ENCODE data around the gene NGFR.
"Not testable (repeated sequence)": the region's sequence is repeated elsewhere in the genome, so short reads cannot be mapped to it uniquely, and the experiment has no call there.

NGFR gene

DNA sequence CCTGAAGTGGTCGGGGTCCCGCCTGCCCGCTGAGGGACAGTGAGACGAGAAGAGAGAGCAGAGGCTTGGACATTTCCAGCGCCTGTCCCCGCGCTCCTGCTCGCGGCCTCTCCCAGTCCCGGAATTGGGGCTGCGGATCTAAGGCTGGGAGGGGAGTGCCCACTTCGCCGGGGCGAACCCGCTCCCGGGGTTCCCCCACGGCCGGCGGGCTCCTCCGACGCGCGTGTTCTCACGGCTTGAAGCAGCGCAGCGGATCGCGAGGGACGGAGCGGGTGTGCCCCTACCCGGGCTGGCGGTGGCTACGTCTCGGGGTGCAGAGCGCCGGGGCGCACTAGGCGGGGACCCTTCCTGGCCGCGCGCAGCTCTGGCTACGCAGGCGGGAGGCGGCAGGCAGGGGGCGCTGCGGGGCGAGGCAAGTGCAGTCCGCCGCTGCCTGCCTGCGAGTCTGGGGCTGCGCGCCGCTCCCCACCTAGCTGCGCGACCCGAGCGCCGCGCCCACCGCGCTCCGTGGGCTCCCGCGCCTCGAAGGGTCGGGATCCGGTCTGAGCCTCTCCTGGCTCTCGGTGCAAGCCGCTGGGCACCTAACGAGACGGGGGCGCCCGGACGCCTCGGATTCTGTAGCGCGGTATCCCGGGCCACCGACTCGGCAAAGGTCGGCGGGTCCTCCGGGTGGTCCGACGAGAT, 1.2 kb downstream of the NGFR start:
- H3K4me1 ChIP-seq (ENCODE audit: control insufficient read depth, insufficient read depth, low read length), result no peaks in the 10 kb centered on the region
- H3K27me3 ChIP-seq (ENCODE audit: control insufficient read depth, insufficient read depth, low read length), result peaks cover 15% of the 10 kb centered on the region
- H3K27ac ChIP-seq (ENCODE audit: low read length), result no peak overlapping the region
- H3K36me3 ChIP-seq (ENCODE audit: control insufficient read depth, insufficient read depth, low read length), result no peaks in the 10 kb centered on the region
- no peaks in the 10 kb centered on the region for H3K9me3 ChIP-seq (ENCODE audit: control insufficient read depth, insufficient read depth, low read length)
- DNase-seq (ENCODE audit: low read depth, low spot score), result no peak
- H3K4me3 ChIP-seq (ENCODE audit: low read length), result peak overlapping the region; percentile 76; the same call in 1 of the 2 replicates
- no CpG with 5 or more reads among the region's 85 CpGs for WGBS (ENCODE audit: insufficient coverage, insufficient read length)

DNA sequence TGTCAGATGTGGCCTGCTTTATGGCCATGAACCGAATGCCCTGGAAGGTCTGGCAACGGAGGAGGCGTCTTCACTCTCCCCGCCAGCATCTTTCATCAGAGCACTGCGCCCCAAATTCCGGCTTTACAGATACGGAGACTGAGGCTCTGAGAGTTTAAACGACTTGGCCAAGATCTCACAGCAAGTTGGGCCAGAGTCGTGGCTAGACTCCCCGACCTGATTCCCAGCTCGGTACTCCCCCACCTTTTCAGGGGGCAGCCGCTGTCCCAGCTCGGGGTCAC, 1.7 kb downstream of the NGFR start:
- Histone ChIP-seq H3K9me3 (ENCODE audit: control insufficient read depth, insufficient read depth, low read length) (no peaks in the 10 kb centered on the region), H3K36me3 (ENCODE audit: control insufficient read depth, insufficient read depth, low read length) (no peaks in the 10 kb centered on the region), H3K4me3 (ENCODE audit: low read length) (peak overlapping the region; percentile 76; the same call in 1 of the 2 replicates), H3K27me3 (ENCODE audit: control insufficient read depth, insufficient read depth, low read length) (peaks cover 15% of the 10 kb centered on the region), H3K4me1 (ENCODE audit: control insufficient read depth, insufficient read depth, low read length) (no peaks in the 10 kb centered on the region), H3K27ac (ENCODE audit: low read length) (no peak overlapping the region)
- no CpG with 5 or more reads among the region's 13 CpGs for WGBS (ENCODE audit: insufficient coverage, insufficient read length)
- DNase-seq (ENCODE audit: low read depth, low spot score), result no peak

GRCh38 chr17:49497148-49498028, 2.3 kb downstream of the NGFR start:
- Histone ChIP-seq H3K4me3 (ENCODE audit: low read length) (peak overlapping the region; percentile 76; the same call in 1 of the 2 replicates), H3K27me3 (ENCODE audit: control insufficient read depth, insufficient read depth, low read length) (peaks cover 15% of the 10 kb centered on the region), H3K9me3 (ENCODE audit: control insufficient read depth, insufficient read depth, low read length) (no peaks in the 10 kb centered on the region), H3K27ac (ENCODE audit: low read length) (no peak overlapping the region), H3K4me1 (ENCODE audit: control insufficient read depth, insufficient read depth, low read length) (no peaks in the 10 kb centered on the region), H3K36me3 (ENCODE audit: control insufficient read depth, insufficient read depth, low read length) (no peaks in the 10 kb centered on the region)
- WGBS (ENCODE audit: insufficient coverage, insufficient read length), result no CpG with 5 or more reads among the region's 75 CpGs
- DNase-seq (ENCODE audit: low read depth, low spot score), result no peak

DNA sequence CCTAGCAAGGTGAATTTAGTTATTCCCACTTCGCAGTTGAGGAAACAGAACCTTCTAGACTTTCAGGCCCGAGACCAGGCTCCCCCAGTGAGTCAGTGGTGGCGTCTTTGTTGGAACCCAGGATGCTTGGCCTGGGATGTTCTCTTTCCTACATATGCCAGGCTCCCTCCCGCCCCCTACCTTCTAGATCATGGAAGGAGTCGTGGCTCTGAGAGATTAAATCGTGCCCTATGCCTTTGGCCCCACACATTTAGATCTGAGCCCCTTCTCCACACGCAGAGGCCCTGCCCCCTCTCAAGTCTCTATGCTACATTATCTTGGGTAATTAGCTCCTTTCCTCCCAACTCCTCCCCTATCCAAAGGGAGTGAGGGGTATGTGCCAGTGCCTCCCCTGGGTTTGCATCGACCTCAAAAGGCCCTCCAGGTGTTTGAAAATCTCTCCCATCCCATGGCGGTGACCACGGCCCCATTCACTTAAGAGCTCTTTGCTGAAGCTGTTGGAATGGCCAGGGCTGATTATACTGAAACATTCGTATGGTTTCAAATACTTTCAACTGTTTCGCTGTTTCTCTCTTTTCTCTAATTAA, 3.0 kb downstream of the NGFR start:
- Histone ChIP-seq H3K9me3 (ENCODE audit: control insufficient read depth, insufficient read depth, low read length) (no peaks in the 10 kb centered on the region), H3K27ac (ENCODE audit: low read length) (no peak overlapping the region), H3K27me3 (ENCODE audit: control insufficient read depth, insufficient read depth, low read length) (peaks cover 15% of the 10 kb centered on the region), H3K36me3 (ENCODE audit: control insufficient read depth, insufficient read depth, low read length) (no peaks in the 10 kb centered on the region), H3K4me3 (ENCODE audit: low read length) (no peak overlapping the region), H3K4me1 (ENCODE audit: control insufficient read depth, insufficient read depth, low read length) (no peaks in the 10 kb centered on the region)
- WGBS (ENCODE audit: insufficient coverage, insufficient read length), result no CpG with 5 or more reads among the region's 12 CpGs
- no peak for DNase-seq (ENCODE audit: low read depth, low spot score)

- no peak for DNase-seq (ENCODE audit: low read depth, low spot score)
- H3K4me3 ChIP-seq (ENCODE audit: low read length), result no peak overlapping the region
- WGBS (ENCODE audit: insufficient coverage, insufficient read length), result no CpG with 5 or more reads among the region's 3 CpGs
- H3K9me3 ChIP-seq (ENCODE audit: control insufficient read depth, insufficient read depth, low read length), result no peaks in the 10 kb centered on the region
- H3K4me1 ChIP-seq (ENCODE audit: control insufficient read depth, insufficient read depth, low read length), result 0 out of 2 replicates have a peak, but pooled peaks cover 2% of the 10 kb centered on the region
- no peak overlapping the region for H3K27ac ChIP-seq (ENCODE audit: low read length)
- no peaks in the 10 kb centered on the region for H3K36me3 ChIP-seq (ENCODE audit: control insufficient read depth, insufficient read depth, low read length)
- peaks cover 8% of the 10 kb centered on the region for H3K27me3 ChIP-seq (ENCODE audit: control insufficient read depth, insufficient read depth, low read length)
Observed at GRCh38 chr17:49501496-49501895, 6.4 kb downstream of the NGFR start.

GRCh38 chr17:49502254-49502653, 7.2 kb downstream of the NGFR start:
- no peaks in the 10 kb centered on the region for H3K9me3 ChIP-seq (ENCODE audit: control insufficient read depth, insufficient read depth, low read length)
- no peak overlapping the region for H3K4me3 ChIP-seq (ENCODE audit: low read length)
- 0 out of 2 replicates have a peak, but pooled peaks cover 2% of the 10 kb centered on the region for H3K4me1 ChIP-seq (ENCODE audit: control insufficient read depth, insufficient read depth, low read length)
- no peaks in the 10 kb centered on the region for H3K36me3 ChIP-seq (ENCODE audit: control insufficient read depth, insufficient read depth, low read length)
- H3K27me3 ChIP-seq (ENCODE audit: control insufficient read depth, insufficient read depth, low read length), result peaks cover 2% of the 10 kb centered on the region; the same call in 1 of the 2 replicates
- H3K27ac ChIP-seq (ENCODE audit: low read length), result no peak overlapping the region
- no peak for DNase-seq (ENCODE audit: low read depth, low spot score)
- no CpG with 5 or more reads among the region's 4 CpGs for WGBS (ENCODE audit: insufficient coverage, insufficient read length)

GRCh38 chr17:49502680-49503079, 7.6 kb downstream of the NGFR start:
- H3K9me3 ChIP-seq (ENCODE audit: control insufficient read depth, insufficient read depth, low read length); H3K36me3 ChIP-seq (ENCODE audit: control insufficient read depth, insufficient read depth, low read length); DNase-seq (ENCODE audit: low read depth, low spot score); H3K4me1 ChIP-seq (ENCODE audit: control insufficient read depth, insufficient read depth, low read length); H3K27me3 ChIP-seq (ENCODE audit: control insufficient read depth, insufficient read depth, low read length); H3K27ac ChIP-seq (ENCODE audit: low read length); H3K4me3 ChIP-seq (ENCODE audit: low read length): not testable (repeated sequence)
- WGBS (ENCODE audit: insufficient coverage, insufficient read length), result no CpG with 5 or more reads among the region's 5 CpGs

DNA sequence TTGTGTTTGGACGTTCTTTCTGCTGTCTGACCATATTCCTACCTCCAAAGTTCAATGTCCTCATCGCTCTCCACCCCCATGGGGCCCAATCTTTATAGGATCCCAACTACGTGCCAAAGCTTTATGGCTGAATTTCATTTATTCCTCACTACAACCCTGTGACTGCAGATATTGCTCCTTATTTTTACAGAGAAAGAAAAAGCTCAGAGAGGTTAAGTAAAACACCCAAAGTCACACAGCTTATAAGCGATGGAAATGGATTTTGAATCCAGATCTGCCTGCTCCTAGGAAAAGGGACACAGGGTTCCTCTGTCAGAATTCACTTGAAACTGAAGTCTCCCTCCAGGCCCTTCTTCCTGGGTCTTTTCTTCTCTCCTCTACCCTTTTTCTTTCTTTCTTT, 9.3 kb downstream of the NGFR start:
- H3K4me1 ChIP-seq (ENCODE audit: control insufficient read depth, insufficient read depth, low read length), result peaks cover 10% of the 10 kb centered on the region; the same call in 1 of the 2 replicates

DNA sequence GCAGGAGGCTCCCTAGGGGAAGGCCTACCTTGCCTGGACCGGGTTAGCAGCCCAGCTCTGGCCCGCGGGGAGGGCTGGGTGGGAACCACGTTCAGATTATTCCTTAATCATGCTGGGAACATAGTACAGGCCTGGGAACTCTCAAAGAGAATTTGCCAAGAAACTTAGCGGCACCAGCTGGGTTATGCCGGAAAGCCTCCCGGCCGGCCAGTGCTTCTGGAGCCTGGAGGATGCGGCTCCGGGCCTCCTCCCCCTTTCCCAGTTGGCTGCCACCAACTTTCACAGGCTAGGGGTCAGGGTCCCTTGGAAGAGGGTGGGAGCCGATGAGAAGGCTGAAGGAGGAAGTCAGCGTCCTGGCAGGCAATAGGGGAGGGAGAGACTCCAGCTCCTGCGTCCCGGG, 10.8 kb downstream of the NGFR start:
- Histone ChIP-seq H3K4me1 (ENCODE audit: control insufficient read depth, insufficient read depth, low read length) (peaks cover 13% of the 10 kb centered on the region), H3K27me3 (ENCODE audit: control insufficient read depth, insufficient read depth, low read length) (no peaks in the 10 kb centered on the region)
- no CpG with 5 or more reads among the region's 14 CpGs for WGBS (ENCODE audit: insufficient coverage, insufficient read length)

More for the DNA sequence above, 9.3 kb downstream of the NGFR start:
- H3K36me3 ChIP-seq (ENCODE audit: control insufficient read depth, insufficient read depth, low read length), result no peaks in the 10 kb centered on the region
- no peak overlapping the region for H3K4me3 ChIP-seq (ENCODE audit: low read length)
- no peaks in the 10 kb centered on the region for H3K9me3 ChIP-seq (ENCODE audit: control insufficient read depth, insufficient read depth, low read length)
- H3K27ac ChIP-seq (ENCODE audit: low read length), result no peak overlapping the region
- H3K27me3 ChIP-seq (ENCODE audit: control insufficient read depth, insufficient read depth, low read length), result no peaks in the 10 kb centered on the region
- no CpG with 5 or more reads among the region's 4 CpGs for WGBS (ENCODE audit: insufficient coverage, insufficient read length)
- DNase-seq (ENCODE audit: low read depth, low spot score), result no peak

DNA sequence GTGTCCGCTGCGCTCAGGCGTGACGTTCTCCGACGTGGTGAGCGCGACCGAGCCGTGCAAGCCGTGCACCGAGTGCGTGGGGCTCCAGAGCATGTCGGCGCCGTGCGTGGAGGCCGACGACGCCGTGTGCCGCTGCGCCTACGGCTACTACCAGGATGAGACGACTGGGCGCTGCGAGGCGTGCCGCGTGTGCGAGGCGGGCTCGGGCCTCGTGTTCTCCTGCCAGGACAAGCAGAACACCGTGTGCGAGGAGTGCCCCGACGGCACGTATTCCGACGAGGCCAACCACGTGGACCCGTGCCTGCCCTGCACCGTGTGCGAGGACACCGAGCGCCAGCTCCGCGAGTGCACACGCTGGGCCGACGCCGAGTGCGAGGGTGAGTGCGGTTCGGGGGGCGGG, 11.2 kb downstream of the NGFR start:
- no peaks in the 10 kb centered on the region for H3K36me3 ChIP-seq (ENCODE audit: control insufficient read depth, insufficient read depth, low read length)
- H3K27me3 ChIP-seq (ENCODE audit: control insufficient read depth, insufficient read depth, low read length), result no peaks in the 10 kb centered on the region
- no CpG with 5 or more reads among the region's 57 CpGs for WGBS (ENCODE audit: insufficient coverage, insufficient read length)
- H3K4me1 ChIP-seq (ENCODE audit: control insufficient read depth, insufficient read depth, low read length), result peaks cover 13% of the 10 kb centered on the region
- H3K9me3 ChIP-seq (ENCODE audit: control insufficient read depth, insufficient read depth, low read length), result no peaks in the 10 kb centered on the region
- DNase-seq (ENCODE audit: low read depth, low spot score), result no peak
- H3K4me3 ChIP-seq (ENCODE audit: low read length), result no peak overlapping the region
- no peak overlapping the region for H3K27ac ChIP-seq (ENCODE audit: low read length)

More for the DNA sequence above, 10.8 kb downstream of the NGFR start:
- H3K36me3 ChIP-seq (ENCODE audit: control insufficient read depth, insufficient read depth, low read length), result no peaks in the 10 kb centered on the region
- no peak for DNase-seq (ENCODE audit: low read depth, low spot score)
- H3K27ac ChIP-seq (ENCODE audit: low read length), result no peak overlapping the region
- no peaks in the 10 kb centered on the region for H3K9me3 ChIP-seq (ENCODE audit: control insufficient read depth, insufficient read depth, low read length)
- no peak overlapping the region for H3K4me3 ChIP-seq (ENCODE audit: low read length)
